Tibial artery (tissue), 4 donors: Measurements from ENCODE around the gene ETV6.
A peak's percentile ranks its signal among the peaks of the same experiment; 100 is the strongest.

Experiments
- DNase-seq, 2 donors: peaks; one replicate each; pipeline ENCODE4 v3.0.0-alpha.2; 2019
- H3K27ac ChIP-seq, 2 donors: fragments of 200-600 bp; sonication (generic) in 1 of 2; 1 replicate in 1 of 2; 2 replicates in 1 of 2; pipeline ENCODE4 v1.5.1; 2018 to 2019; ENCODE audit warnings: mild to moderate bottlenecking in 1 of 2
- H3K27me3 ChIP-seq, 2 donors: fragments of 200-600 bp; sonication (generic) in 1 of 2; one replicate each; pipeline versions ENCODE4 v1.5.1 to v1.6.0; 2016 to 2019
- H3K36me3 ChIP-seq, 3 donors: fragments of 200-600 bp; sonication (generic) in 2 of 3; one replicate each; pipeline ENCODE4 v1.5.1; 2016 to 2019; ENCODE audit warnings: mild to moderate bottlenecking in 2 of 3
- H3K4me1 ChIP-seq, 4 donors: fragments of 200-600 bp; sonication (generic) in 2 of 4; 1 replicate in 3 of 4; 2 replicates in 1 of 4; pipeline ENCODE4 v1.5.1; 2016 to 2019
- H3K4me3 ChIP-seq, 2 donors: fragments of 200-600 bp; sonication (generic) in 1 of 2; 1 replicate in 1 of 2; 2 replicates in 1 of 2; pipeline ENCODE4 v1.5.1; 2018 to 2019; ENCODE audit warnings: mild to moderate bottlenecking in 2 of 2
- H3K9me3 ChIP-seq, 3 donors: fragments of 200-600 bp; sonication (generic) in 1 of 3; one replicate each; pipeline ENCODE4 v1.5.1; 2016 to 2019
- intact Hi-C: fragments of 100-400 bp; cut with DNase I; formaldehyde crosslinking; loops from one replicate; pipeline ENCODE4 v1.15.0; 2023; ENCODE audit warnings: low total_unique reads
- TF ChIP-seq, protein P1 (sequence below), 2 experiments: fragments of 200-600 bp in 1 of 2; fragments of 450-650 bp in 1 of 2; IDR thresholded peaks; one replicate each; pipeline ENCODE4 v1.5.1; 2017 to 2019; ENCODE audit warnings: antibody characterized with exemption in 2 of 2, mild to moderate bottlenecking in 1 of 2, moderate library complexity in 1 of 2

ETV6 gene

DNA sequence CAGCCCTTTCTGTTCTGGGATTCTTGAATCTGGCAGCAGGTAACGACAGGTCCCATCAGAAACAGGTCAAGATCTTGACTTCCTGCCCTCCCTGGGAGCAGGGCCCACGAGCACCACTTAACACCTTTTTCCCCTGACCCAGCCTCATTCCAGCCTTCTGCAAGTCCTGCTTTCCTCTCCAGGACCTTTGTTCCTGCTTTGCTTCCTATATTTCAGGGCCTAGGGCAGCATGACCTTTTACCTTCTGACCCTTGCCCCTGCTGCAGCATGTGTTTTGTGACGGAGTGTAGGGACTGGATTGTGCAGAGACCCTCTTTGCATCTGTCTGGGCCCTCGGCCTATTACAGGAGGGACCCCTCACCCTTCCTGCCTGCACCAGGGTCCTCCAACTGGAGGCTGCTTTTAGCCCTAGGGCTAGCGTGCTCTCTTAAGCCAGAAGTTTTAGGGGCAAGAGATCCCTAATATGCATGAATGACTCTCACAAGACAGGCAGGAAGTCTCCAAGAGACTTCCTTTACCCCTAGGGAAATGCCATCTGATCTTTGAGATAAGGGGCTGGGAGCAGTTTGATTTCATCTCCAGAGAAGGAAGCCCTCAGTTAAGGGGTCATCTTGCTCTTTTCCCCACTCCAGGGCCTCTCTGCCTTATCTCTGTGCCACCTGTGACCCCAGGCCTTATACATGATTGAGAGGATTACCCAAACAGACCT, 211.8 kb downstream of the ETV6 start:
- no peak for DNase-seq
- TF ChIP-seq, protein P1, sequence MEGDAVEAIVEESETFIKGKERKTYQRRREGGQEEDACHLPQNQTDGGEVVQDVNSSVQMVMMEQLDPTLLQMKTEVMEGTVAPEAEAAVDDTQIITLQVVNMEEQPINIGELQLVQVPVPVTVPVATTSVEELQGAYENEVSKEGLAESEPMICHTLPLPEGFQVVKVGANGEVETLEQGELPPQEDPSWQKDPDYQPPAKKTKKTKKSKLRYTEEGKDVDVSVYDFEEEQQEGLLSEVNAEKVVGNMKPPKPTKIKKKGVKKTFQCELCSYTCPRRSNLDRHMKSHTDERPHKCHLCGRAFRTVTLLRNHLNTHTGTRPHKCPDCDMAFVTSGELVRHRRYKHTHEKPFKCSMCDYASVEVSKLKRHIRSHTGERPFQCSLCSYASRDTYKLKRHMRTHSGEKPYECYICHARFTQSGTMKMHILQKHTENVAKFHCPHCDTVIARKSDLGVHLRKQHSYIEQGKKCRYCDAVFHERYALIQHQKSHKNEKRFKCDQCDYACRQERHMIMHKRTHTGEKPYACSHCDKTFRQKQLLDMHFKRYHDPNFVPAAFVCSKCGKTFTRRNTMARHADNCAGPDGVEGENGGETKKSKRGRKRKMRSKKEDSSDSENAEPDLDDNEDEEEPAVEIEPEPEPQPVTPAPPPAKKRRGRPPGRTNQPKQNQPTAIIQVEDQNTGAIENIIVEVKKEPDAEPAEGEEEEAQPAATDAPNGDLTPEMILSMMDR (IDR thresholded peaks at IDR 0.05), result no peak
- Histone ChIP-seq H3K27ac (peak overlapping the region; percentile 74 to 78), H3K36me3 (peaks cover 0 to 10% (median 2%) of the 10 kb centered on the region in 3 donors), H3K27me3 (no peaks in the 10 kb centered on the region), H3K9me3 (peaks cover 0 to 6% (median 3%) of the 10 kb centered on the region in 3 donors), H3K4me1 (peaks cover 0 to 59% (median 33%) of the 10 kb centered on the region in 4 donors), H3K4me3 (no peak overlapping the region)
- intact Hi-C loops, result no loop called here

GRCh38 chr12:11861864-11862600, 212.6 kb downstream of the ETV6 start:
- H3K4me3 ChIP-seq, result no peak overlapping the region
- no peak for DNase-seq
- intact Hi-C loops, result no loop called here
- H3K36me3 ChIP-seq, result peaks cover 0 to 11% (median 0%) of the 10 kb centered on the region in 3 donors
- H3K27me3 ChIP-seq, result no peaks in the 10 kb centered on the region
- peak overlapping the region; percentile 74 to 78 for H3K27ac ChIP-seq
- peaks cover 0 to 8% (median 6%) of the 10 kb centered on the region in 3 donors for H3K9me3 ChIP-seq
- TF ChIP-seq, protein P1 (IDR thresholded peaks at IDR 0.05), result no peak
- H3K4me1 ChIP-seq, result peaks cover 0 to 54% (median 32%) of the 10 kb centered on the region in 4 donors

GRCh38 chr12:11862798-11863197, 213.3 kb downstream of the ETV6 start:
- TF ChIP-seq, protein P1 (IDR thresholded peaks at IDR 0.05), result no peak
- DNase-seq, result no peak
- H3K9me3 ChIP-seq, result peaks cover 0 to 8% (median 6%) of the 10 kb centered on the region in 3 donors
- no peaks in the 10 kb centered on the region for H3K27me3 ChIP-seq
- peak overlapping the region; percentile 74 to 78 for H3K27ac ChIP-seq
- H3K4me1 ChIP-seq, result peaks cover 0 to 54% (median 32%) of the 10 kb centered on the region in 4 donors
- no peak overlapping the region for H3K4me3 ChIP-seq
- intact Hi-C loops, result no loop called here
- H3K36me3 ChIP-seq, result peaks cover 0 to 5% (median 0%) of the 10 kb centered on the region in 3 donors

DNA sequence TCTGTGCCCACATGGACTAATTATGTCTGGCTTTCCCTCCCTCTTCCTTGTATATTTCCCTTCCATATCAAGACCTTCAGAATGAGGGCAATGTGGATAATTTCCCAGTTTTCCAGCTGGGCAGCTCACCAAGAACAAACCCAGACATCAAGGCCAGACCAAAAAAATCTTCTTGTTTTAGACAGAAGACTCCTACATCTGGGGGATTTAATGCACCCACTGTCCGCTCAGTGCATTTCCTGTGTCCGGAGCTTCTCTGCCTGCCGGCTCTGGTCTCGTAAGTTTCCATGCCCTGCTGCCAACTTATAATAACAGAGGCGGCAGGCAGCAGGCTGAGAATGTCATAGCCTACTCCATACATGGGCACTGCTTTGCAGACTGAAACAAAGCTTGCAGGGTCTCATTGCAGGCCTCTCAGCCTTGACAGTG, 214.0 kb downstream of the ETV6 start:
- no peaks in the 10 kb centered on the region for H3K27me3 ChIP-seq
- peak; percentile 52 to 80 for DNase-seq
- peaks cover 0 to 8% (median 6%) of the 10 kb centered on the region in 3 donors for H3K9me3 ChIP-seq
- H3K27ac ChIP-seq, result peak overlapping the region; percentile 74 to 78
- TF ChIP-seq, protein P1 (IDR thresholded peaks at IDR 0.05), result no peak
- peaks cover 0 to 5% (median 0%) of the 10 kb centered on the region in 3 donors for H3K36me3 ChIP-seq
- intact Hi-C loops, result no loop called here
- H3K4me3 ChIP-seq, result peak overlapping the region in 1 of 2 donors; percentile 5
- peaks cover 0 to 54% (median 32%) of the 10 kb centered on the region in 4 donors for H3K4me1 ChIP-seq

DNA sequence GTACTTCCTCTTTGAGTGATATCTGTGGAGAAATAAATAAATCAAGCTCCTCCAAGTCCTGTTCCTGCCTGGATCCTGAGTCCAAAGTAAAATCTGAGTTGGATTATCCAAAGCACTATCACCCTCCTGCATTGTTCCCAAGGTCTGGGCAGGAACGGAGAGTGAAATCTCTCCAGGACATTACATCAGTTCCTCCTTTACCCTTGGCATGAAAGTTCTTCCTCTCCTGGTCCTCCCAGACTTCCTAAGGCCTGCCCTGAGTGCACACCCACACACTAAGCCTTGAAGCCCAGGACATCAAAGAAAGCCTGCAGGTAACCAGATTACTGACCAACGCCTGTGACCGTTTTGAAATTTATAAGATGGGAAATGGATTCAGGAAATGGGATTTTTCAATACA, 214.5 kb downstream of the ETV6 start:
- Histone ChIP-seq H3K27me3 (no peaks in the 10 kb centered on the region), H3K9me3 (peaks cover 0 to 8% (median 6%) of the 10 kb centered on the region in 3 donors), H3K36me3 (peaks cover 0 to 5% (median 3%) of the 10 kb centered on the region in 3 donors), H3K27ac (peak overlapping the region; percentile 74 to 78), H3K4me1 (peaks cover 0 to 54% (median 32%) of the 10 kb centered on the region in 4 donors), H3K4me3 (no peak overlapping the region)
- no peak for DNase-seq
- TF ChIP-seq, protein P1 (IDR thresholded peaks at IDR 0.05), result no peak
- intact Hi-C loops, result no loop called here
